ENCODE data around the gene TMEM14B. TPM values are rescaled to one million over a fixed set of nuclear protein-coding genes. Genes with fewer than 3 reads are reported as not detected.

The TMEM14B gene
- total RNA-seq, 1 experiment from 2014 or later: 115 TPM

DNA sequence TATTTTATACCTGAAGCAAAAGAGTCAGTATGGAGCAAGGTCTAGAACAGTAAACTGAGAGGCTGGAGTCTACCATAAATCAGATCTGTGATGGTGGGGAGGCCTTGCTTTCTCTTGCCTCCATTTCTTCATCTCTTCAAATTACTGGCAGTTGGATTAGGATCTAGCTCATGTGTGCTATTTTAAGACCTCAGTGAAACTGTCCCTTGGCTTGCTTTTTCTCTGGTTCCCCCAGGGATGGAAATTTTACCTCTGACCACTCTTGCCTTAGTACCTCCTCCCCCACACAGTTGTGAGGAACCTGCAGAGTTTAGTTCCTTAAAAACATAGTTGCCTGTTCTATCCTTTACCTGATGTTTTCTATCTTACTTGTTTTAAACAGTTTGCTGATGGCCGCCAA, 8.5 kb downstream of the TMEM14B start:
- Histone ChIP-seq H3K9ac (ENCODE audit: low read length) (no peak overlapping the region), H3K4me1 (ENCODE audit: insufficient read depth, low read length) (peaks cover 29% of the 10 kb centered on the region), H2AFZ (ENCODE audit: low read length) (no peak overlapping the region), H3K79me2 (ENCODE audit: low read length) (peaks cover 53% of the 10 kb centered on the region), H3K9me3 (ENCODE audit: low read length) (no peaks in the 10 kb centered on the region), H3K4me2 (ENCODE audit: low read length) (no peak overlapping the region), H3K4me3 (ENCODE audit: low read length) (no peak overlapping the region), H4K20me1 (ENCODE audit: low read length) (no peaks in the 10 kb centered on the region), H3K9me2 (replicated peaks; ENCODE audit: low read length) (no peaks in the 10 kb centered on the region), H3K36me3 (ENCODE audit: low read depth, low read length) (peaks cover 35% of the 10 kb centered on the region), H3F3A (ENCODE audit: low read length, unreplicated experiment) (peaks cover 5% of the 10 kb centered on the region), H3K27me3 (ENCODE audit: low read length) (no peaks in the 10 kb centered on the region), H3K27ac (ENCODE audit: low read length) (no peak overlapping the region)
- intact Hi-C loops (cut with micrococcal nuclease): no loop called here
- POLR2A ChIA-PET (ENCODE audit: unreplicated experiment): no interaction called here
- BruUV-seq (replicated peaks): no TSS peak
- no peak for ATAC-seq
- TF ChIP-seq CTCF (conservative IDR thresholded peaks at IDR 0.05; ENCODE audit: low read depth, low read length) (no peak), EZH2phosphoT487 (IDR thresholded peaks at IDR 0.05; ENCODE audit: borderline replicate concordance, low read length) (no peak)
- no peak for DNase-seq
- CTCF ChIA-PET: interaction anchor here (0.7 kb wide), 1 partner anchor 277 kb away, joined by 3 read pairs; no protein-coding TSS in a partner anchor

DNA sequence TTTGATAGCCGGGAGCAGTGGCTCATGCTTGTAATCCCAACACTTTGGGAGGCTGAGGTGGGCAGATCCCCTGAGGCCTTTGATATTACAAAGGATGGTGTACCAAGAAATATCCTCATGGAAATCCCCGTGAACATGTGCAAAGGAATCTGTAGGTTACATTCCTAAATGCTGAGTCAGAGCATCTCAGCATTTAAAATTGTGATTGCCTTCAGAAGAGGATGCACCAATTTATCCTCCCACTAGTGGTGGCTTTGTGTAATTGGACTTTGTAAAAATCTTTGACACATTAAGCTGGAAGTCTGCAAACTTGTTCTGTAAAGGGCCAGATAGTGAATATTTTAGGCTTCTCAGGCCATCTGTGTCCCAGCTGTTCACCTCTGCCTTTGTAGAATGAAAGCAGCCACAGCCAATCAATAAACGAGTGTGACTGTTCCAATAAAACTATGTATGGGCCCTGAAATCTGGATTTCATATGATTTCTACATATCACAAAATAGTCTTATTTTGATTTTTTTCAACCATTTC, 11.8 kb downstream of the TMEM14B start:
- CTCF ChIA-PET: interaction anchor here (0.5 to 0.8 kb wide), 4 partner anchors 24 to 344 kb away, joined by 3 to 14 read pairs (median 4); no protein-coding TSS in a partner anchor

More for the DNA sequence above, 11.8 kb downstream of the TMEM14B start:
- Histone ChIP-seq H3K9ac (ENCODE audit: low read length) (peak overlapping the region; percentile 7; the same call in 1 of the 2 replicates), H2AFZ (ENCODE audit: low read length) (no peak overlapping the region), H3K27me3 (ENCODE audit: low read length) (no peaks in the 10 kb centered on the region), H3K9me2 (replicated peaks; ENCODE audit: low read length) (no peaks in the 10 kb centered on the region), H3K79me2 (ENCODE audit: low read length) (peaks cover 31% of the 10 kb centered on the region), H3K4me2 (ENCODE audit: low read length) (peak overlapping the region; percentile 77), H3F3A (ENCODE audit: low read length, unreplicated experiment) (peaks cover 5% of the 10 kb centered on the region), H4K20me1 (ENCODE audit: low read length) (no peaks in the 10 kb centered on the region), H3K36me3 (ENCODE audit: low read depth, low read length) (peaks cover 35% of the 10 kb centered on the region), H3K4me1 (ENCODE audit: insufficient read depth, low read length) (peaks cover 29% of the 10 kb centered on the region), H3K27ac (ENCODE audit: low read length) (peak overlapping the region; percentile 76), H3K4me3 (ENCODE audit: low read length) (peak overlapping the region; percentile 47), H3K9me3 (ENCODE audit: low read length) (no peaks in the 10 kb centered on the region)
- no peak for TF ChIP-seq EZH2 (IDR thresholded peaks at IDR 0.05; ENCODE audit: low read length, unreplicated experiment)
- TF ChIP-seq CTCF (conservative IDR thresholded peaks at IDR 0.05; ENCODE audit: low read depth, low read length): peak; percentile 73
- BruUV-seq (replicated peaks): no TSS peak
- DNase-seq (peak; percentile 99), ATAC-seq (peak; percentile 71)
- POLR2A ChIA-PET (ENCODE audit: unreplicated experiment): interaction anchor here (0.9 kb wide), 1 partner anchor 487 kb away, joined by 5 read pairs; no protein-coding TSS in a partner anchor
- intact Hi-C loops (cut with micrococcal nuclease): loop anchor here (1.0 kb wide), 4 partner anchors 12 to 65 kb away; partner anchors contain the start of genes C6orf52, PAK1IP1, TMEM14B and TMEM14C
